ENCODE measurements around the gene NYNRIN.

GRCh38 chr14:24395609-24396582 lies 2.9 kb upstream of the NYNRIN start:
- TF ChIP-seq CTCF (conservative IDR thresholded peaks at IDR 0.05; ENCODE audit: low read depth, low read length) (no peak), EZH2 (IDR thresholded peaks at IDR 0.05; ENCODE audit: low read length, unreplicated experiment) (no peak)

Measured in PC-3 (cell line).